HG03103 (cell line): ENCODE data around the gene KCNH5.

Experiments
- ATAC-seq: cut with Tn5 transposase; IDR thresholded peaks from one replicate; pipeline ENCODE4 v1.9.1; 2021; ENCODE audit warnings: low read depth; ENCODE audit not compliant: unreplicated experiment

Gene KCNH5

GRCh38 chr14:62691647-62692489 lies 353.4 kb downstream of the KCNH5 start:
- ATAC-seq: no peak

DNA sequence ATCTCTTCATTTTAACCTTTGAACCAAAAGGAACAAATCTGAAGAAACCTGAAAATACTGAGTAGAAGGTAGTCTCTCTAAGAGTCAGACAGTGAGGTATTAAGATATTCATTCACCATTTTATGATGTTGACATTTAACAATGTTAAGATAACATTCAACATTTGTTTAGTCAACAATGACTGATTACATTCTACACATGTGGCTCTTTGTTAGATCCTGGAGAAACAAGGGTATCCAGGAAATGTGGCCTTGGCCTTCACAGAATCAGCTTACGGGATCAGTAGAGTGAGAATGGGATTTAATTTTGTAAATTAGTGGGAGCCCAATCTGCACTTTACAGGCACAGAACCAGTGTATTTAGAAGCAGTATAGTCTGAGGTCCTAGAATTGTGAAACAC lies 355.5 kb downstream of the KCNH5 start:
- no peak for ATAC-seq

GRCh38 chr14:62687818-62688217 lies 357.4 kb downstream of the KCNH5 start:
- no peak for ATAC-seq

DNA sequence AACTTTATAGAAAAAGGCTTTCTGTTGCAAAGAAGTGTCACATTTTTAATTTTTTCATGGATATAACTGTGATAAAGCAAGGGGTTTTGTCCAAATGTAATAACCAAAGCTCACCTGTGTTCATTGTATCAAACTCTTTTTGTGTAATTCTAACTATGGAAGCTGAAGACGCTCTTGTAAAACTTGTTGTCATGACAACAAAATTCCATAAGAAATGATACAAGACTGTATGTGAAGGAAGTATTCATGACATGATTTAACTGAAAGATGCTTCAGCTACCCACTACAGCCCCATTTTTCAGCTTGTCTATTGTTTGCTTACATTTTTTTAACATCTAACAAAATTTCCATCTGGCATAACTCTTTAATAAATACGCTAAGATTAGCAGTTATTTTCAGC lies 360.9 kb downstream of the KCNH5 start:
- ATAC-seq: no peak

DNA sequence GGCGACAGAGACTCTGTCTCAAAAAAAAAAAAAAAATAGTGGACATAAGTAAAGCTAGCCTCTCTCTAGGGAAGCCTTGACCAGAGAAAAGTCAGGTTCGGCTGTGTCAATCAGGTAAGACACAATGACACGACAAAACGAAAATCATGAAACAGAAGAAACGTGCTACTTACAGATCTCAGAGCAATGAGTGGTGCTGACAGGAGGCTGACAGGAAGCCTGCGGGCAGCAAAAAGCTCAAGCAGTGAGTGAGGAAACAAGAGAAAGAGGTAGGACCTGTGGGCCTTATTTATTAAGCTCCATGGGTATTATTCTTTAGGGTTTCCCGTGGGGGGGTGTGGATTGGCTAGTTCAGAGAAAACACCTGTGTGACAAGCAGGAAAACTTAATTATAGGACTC lies 363.1 kb downstream of the KCNH5 start:
- ATAC-seq: no peak

- ATAC-seq: no peak
These were observed 370.6 kb downstream of the KCNH5 start for GRCh38 chr14:62674563-62675237.

- no peak for ATAC-seq
These were observed 372.1 kb downstream of the KCNH5 start for GRCh38 chr14:62673014-62673755.

- ATAC-seq: no peak
These were observed 374.7 kb downstream of the KCNH5 start for GRCh38 chr14:62670526-62670925.

GRCh38 chr14:62667421-62667914 lies 377.8 kb downstream of the KCNH5 start:
- ATAC-seq: no peak

- ATAC-seq: no peak
These were observed 380.0 kb downstream of the KCNH5 start for GRCh38 chr14:62665286-62665685.

GRCh38 chr14:62663456-62663821 lies 381.8 kb downstream of the KCNH5 start:
- no peak for ATAC-seq

DNA sequence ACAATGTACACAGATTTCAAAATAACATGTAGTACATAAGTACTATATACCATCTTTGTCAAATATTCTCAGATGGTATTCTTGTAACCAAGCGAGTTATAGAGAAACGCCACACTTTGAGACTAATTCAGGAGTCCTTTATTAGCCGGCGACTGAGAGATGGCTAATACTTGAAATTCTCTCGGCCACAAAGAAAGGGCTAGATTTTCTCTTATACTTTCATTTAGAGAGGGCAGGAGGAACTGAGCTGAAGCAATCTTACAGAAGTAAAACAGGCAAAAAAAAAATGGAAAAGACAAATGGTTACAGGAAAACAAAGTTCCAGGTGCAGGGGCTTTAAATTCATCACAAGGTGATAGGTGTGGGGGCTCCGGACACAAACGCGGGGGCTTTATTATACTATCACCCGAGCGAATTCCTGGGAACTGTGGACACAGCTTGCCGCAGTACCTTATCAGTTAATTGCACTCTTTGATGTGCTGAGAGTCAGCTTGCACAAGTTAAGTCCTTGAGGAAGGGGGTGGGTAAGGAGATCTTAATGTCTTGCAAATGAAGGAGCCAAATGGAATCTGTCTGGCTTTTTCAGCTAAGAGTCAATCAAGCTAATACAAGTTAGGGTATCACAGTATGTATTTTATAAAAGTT lies 382.3 kb downstream of the KCNH5 start:
- ATAC-seq: no peak

DNA sequence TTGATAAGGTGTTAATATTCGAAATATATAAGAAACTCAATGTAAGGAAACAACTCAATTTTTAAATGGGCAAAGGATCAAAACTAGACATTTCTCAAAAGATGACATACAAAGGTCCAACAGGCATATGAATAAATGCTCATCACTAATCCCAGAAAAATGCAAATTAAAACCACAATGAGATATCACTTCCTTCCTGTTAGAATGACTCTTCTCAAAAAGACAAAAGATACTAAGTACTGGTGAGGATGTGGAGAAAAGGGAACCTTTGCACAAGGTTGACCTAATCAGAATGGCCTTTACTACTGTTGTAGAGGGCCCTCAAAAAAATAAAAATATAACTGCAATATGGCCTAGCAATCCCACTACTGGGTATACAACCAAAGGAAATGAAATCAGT lies 383.4 kb downstream of the KCNH5 start:
- no peak for ATAC-seq

DNA sequence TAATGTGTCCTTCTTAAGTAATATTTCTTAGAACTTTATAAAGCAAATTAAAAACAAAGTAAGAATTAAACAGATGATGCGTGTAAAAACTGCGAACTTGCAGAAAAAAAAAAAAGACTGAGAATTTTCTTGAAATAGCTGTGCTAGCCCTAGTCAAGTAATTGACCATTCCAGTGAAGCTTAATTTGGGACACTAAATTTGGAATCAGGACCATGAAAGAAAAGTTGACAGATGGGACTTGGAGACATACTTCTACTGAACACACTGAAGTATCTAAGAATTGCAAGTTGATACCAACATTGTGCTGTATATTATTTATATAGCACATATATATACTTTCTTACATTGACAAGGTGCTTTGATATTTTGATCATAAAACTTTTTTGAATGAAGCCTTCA lies 386.6 kb downstream of the KCNH5 start:
- ATAC-seq: no peak

GRCh38 chr14:62657376-62657775 lies 387.9 kb downstream of the KCNH5 start:
- ATAC-seq: no peak

DNA sequence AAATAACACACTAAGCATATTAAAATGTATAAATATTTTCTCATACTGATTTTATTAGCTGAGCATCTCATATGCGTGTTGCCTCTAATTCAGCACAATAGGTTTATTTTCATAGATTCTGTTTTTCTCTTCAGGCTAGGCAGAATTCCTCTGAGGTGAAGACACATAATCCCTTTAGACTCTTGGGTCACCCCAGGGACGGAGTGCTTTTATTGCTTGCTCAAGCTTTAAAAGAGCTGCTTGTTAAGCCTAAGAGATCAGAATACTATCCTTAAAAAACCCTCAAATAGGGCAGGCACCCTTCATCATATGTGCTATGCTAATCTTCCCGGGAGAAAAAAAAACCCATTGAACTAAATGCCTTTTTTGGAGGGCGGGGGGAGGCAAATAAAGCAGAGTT lies 390.1 kb downstream of the KCNH5 start:
- no peak for ATAC-seq

DNA sequence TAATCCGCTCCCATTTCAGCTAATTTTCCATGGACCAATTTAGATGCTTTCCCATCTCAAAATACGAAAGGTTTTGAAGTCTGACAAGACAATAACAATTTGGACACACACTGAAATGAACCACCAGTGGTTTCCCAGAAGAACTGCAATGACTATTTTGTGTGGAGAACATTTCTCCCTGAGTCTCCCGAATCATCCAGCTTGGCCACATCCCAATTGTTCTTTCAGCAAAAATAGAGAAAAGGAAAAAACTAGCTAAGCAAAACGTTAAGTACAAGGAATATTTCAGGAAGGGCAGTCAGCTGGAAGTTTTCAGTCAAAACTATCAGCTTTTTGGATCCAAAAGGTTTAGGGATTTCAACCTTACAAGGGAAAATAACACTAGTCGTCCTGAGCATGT lies 390.6 kb downstream of the KCNH5 start:
- ATAC-seq: no peak
